HG02763 (cell line): ENCODE data around the gene ZSWIM4.
"Not testable (repeated sequence)": the region's sequence is repeated elsewhere in the genome, so short reads cannot be mapped to it uniquely, and the experiment has no call there.

Source experiments
- ATAC-seq: cut with Tn5 transposase; IDR thresholded peaks from one replicate; pipeline ENCODE4 v1.9.1; 2021; ENCODE audit warnings: mild to moderate bottlenecking, moderate library complexity; ENCODE audit not compliant: unreplicated experiment

Gene ZSWIM4

GRCh38 chr19:13794757-13795589, at the start of gene ZSWIM4:
Gene ZSWIM4, plus strand, starts transcription at chr19:13795443. Its CDS starts 206 bp downstream, at chr19:13795649.
- ATAC-seq, result peak; percentile 94

DNA sequence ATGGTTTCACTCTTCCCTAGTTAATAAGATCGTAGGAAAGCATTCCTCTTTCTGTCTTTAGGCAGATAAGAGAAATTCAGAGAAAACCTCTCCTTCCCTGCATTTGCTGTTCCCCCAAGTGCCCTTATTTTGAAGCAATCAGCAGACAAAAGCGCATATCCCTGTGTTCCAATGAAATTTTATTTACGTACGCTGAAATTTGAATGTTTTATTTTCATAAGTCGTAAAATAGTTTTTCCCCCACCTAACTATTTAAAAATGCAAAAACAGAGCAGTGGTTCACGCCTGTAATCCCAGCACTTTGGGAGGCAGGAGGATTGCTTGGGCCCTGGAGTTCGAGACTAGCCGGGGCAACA, 48.2 kb upstream of the ZSWIM4 start:
- ATAC-seq, result no peak

- no peak for ATAC-seq
These were observed 46.9 kb upstream of the ZSWIM4 start for GRCh38 chr19:13748169-13748828.

DNA sequence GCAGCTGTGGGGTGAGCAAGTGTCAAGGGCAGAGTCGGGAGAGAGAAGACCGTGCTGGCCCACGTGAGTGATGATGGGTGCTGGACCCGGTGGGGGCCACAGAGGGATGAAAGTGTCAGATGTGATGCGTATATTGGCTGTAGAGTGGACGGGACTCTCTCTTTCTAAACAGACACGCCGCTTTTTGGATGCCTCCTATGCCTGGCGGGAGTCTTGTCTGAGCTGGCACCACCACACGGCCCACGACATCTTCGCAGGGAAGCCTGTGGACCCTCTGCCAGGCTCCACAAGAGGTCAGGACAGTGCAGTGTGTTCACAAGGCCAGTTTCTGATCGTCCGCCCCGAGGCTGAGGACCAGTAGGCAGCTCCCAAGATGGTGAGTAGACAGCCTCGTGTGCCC, 43.8 kb upstream of the ZSWIM4 start:
- no peak for ATAC-seq

DNA sequence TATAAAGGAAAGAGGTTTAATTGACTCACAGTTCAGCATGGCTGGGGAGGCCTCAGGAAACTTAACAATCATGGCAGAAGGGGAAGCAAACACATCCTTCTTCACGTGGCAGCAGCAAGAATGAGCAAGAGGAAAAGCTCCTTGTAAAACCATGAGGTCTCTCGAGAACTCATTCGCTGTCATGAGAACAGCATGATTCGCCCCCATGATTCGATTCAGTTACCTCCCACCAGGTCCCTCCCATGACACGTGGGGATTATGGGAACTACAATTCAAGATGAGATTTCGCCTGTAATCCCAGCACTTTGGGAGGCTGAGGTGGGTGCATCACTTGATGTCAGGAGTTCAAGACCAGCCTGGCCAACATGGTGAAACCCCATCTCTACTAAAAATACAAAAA, 41.6 kb upstream of the ZSWIM4 start:
- ATAC-seq, result not testable (repeated sequence)

GRCh38 chr19:13756210-13756609, 39.0 kb upstream of the ZSWIM4 start:
- ATAC-seq, result no peak

GRCh38 chr19:13757805-13758772, 37.2 kb upstream of the ZSWIM4 start:
- ATAC-seq, result no peak

GRCh38 chr19:13758795-13759194, 36.4 kb upstream of the ZSWIM4 start:
- no peak for ATAC-seq

- no peak for ATAC-seq
These were observed 33.8 kb upstream of the ZSWIM4 start for GRCh38 chr19:13761423-13761822.

DNA sequence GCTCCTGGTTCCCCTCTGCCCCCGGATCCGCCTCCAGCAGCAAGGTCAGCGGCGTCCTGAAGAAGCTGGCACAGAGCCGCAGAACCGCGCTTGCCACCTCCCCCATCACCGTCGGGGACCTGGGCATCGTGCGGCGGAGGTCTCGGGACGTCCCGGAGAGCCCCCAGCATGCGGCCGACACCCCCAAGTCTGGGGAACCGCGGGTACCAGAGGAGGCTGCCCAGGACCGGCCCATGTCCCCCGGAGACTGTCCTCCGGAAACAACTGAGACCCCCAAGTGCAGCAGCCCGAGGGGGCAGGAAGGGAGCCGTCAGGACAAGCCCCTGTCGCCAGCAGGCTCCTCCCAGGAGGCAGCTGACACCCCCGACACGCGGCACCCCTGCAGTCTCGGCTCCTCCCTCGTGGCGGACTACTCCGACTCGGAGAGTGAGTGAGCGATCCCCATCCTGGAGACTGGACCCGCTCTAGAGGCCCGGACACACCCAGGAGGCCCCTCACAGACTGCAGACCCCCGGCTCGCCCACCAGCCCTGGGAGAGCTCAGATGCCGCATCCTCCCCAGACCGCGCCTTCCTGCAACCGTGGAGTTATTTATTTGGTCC, 32.5 kb upstream of the ZSWIM4 start:
- ATAC-seq, result no peak

DNA sequence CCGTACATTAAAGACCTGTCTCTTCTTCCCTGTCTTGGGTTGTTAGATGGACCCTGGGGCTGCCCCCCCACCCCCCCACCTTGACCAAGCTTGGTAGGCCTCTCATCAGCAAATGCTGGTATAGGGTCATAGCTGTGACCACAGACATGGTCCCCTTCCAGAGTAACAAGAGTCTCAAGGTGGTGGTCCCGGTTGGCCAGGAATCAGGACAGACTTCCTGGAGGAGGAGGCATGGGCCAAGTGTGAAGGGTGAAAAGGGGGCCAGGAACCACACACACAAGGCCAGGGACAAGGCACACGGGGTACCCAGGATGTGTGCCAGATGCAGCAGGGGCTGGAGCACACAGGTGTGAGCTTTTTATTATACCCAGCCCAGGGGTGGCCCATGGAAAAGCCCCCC, 32.0 kb upstream of the ZSWIM4 start:
- no peak for ATAC-seq

GRCh38 chr19:13764101-13764807, 31.0 kb upstream of the ZSWIM4 start, which contains the start of gene MRI1:
Gene MRI1, plus strand, starts transcription at chr19:13764522. Its CDS starts 67 bp downstream, at chr19:13764589.
- ATAC-seq, result no peak

GRCh38 chr19:13764821-13765394, 30.3 kb upstream of the ZSWIM4 start:
- no peak for ATAC-seq

DNA sequence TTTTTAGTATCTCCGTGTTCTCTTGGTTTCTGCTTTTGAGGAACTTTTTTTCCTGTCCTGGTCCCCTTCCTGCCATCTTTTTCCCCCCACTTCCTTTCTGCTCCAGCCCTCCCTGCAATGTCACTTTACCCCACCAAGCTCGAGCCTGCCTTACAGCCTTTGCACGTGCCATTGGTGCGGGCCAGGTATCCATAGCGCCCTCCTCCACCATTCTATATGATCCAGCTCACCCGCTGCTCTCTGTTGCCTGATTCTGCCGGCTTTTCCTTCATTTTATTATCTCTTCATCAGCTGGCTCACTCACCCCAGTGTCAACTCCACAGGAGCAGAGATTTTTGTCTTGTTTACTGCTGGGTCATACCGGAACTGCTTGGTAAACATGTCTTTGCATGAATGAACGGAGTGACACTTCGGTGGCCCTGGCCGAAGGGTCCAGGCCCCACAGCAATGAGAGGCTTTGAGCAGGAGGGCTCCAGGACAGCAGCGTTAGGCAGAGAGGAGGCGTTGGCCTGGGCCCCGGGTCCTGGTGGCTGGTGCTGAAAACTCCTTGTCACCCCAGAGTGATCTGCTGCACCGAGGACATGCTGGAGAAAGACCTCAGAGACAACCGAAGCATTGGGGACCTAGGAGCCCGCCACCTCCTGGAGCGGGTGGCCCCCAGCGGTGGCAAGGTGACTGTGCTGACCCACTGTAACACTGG, 29.7 kb upstream of the ZSWIM4 start:
- ATAC-seq, result no peak

DNA sequence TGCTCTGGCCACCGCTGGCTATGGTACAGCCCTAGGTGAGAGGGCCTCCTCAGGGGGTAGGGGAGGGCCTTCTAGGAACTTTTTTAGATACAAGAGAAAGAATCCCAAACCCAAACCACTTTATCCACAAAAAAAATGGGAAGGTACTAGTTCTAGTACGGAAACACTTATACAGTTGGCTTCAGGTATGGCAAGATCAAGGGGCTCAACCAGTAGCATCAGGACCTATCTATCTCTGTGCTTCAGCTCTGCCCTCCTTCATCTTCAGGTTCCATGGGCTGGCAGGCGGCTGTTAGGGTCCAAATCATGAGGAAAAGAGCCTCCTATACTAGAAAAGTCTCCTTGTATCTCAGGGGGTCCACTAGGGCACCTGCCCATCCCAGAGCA, 29.2 kb upstream of the ZSWIM4 start:
- ATAC-seq, result no peak

DNA sequence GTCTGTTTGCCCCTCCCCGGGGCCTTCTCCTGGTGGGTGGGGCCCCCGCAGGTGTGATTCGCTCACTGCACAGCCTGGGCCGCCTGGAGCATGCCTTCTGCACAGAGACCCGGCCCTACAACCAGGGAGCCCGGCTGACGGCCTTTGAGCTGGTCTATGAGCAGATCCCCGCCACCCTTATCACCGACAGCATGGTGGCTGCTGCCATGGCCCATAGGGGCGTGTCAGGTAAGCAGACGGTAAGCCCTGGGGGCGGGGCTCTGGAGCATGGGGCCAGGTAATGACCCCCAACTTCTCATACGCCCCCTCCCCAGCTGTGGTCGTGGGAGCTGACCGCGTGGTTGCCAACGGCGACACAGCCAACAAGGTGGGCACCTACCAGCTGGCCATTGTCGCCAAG, 26.7 kb upstream of the ZSWIM4 start:
- ATAC-seq, result no peak

DNA sequence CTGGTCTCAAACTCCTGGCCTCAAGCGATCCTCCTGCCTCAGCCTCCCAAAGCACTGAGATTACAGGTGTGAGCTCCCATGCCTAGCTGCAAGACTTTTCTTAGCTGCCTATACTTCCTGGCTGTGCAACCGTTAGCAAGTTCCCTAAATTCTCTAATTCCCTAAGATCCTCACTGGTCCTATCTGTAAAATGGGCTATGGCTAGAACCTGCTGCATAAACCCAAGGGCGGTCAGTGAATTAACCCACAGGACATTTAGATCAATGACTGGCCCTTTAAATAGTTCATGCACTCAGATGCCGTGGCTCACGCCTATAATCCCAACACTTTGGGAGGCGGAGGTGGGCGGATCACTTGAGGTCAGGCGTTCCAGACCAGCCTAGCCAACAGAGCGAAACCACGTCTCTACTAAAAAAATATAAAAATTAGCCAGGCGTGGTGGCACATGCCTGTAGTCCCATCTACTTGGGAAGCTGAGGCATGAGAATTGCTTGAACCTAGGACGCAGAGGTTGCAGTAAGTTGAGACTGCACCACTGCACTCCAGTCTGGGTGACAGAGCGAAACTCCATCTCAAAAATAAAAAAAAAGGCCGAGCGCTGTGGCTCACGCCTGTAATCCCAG, 25.1 kb upstream of the ZSWIM4 start:
- ATAC-seq, result no peak

DNA sequence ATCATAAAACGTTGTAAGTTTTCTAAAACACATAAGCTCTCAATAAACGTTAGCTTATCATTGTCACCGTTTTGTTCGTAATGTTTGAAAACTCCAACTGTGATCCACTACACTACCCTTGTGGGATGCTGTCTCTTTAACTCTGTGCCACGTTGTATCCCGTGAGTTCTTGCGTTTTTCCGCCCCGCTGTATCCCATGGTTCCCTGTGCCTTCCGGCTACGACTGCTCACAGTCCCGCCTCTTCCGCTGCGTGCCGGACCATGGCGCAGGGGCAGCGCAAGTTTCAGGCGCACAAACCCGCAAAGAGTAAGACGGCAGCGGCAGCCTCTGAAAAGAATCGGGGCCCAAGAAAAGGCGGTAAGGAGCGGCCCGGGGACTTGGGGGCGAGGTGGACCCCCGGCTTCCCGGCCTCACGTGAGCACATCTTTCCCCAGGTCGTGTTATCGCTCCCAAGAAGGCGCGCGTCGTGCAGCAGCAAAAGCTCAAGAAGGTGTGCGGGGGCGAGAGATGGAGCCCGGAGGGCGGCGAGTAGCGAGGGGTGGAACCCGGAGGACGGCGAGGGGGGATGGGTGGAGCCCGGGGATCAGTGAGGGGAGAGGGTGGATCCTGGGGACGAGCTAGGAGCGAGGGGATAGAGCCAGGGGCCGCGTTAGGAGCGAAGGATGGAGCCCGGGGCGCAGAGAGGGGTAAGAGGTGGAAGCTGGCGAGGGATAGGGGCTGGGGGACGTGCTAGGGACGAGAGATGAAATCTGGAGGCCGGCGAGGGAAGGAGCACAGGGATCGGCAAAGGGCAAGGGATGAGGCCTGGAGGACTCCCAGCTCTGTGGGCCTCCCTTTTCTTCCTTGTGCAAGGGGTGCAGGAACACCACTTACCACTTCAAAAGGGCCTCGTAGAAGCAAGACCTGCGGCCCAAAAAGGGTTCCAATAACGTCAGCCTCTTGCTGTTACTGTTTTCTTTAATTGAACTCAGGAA, 20.7 kb upstream of the ZSWIM4 start, which contains the start of gene C19orf53:
Gene C19orf53, plus strand, starts transcription at position 240 of the 975 bp plus-strand sequence. Its CDS starts 22 bp downstream, at position 262.
- ATAC-seq, result peak; percentile 87
